Activated T-helper 17 cell treated with anti-CD3 and anti-CD28 coated beads, Interleukin-2, amount 50 U/mL, for 72 hours (primary cell): ENCODE measurements around the gene F8. TPM values are rescaled to one million over a fixed set of nuclear protein-coding genes. Genes with fewer than 3 reads are reported as not detected.

ENCODE experiments used
- ATAC-seq: fragments of 150-1000 bp; cut with Tn5 transposase; replicated peaks from 2 replicates; pipeline ENCODE4 v1.10.0; 2021; ENCODE audit warnings: mild to moderate bottlenecking, moderate library complexity
- H3K27ac Mint-ChIP-seq: one replicate; pipeline ENCODE4 v1.8.0; 2022; ENCODE audit warnings: mixed read lengths
- H3K27me3 Mint-ChIP-seq: one replicate; pipeline ENCODE4 v1.8.0; 2022; ENCODE audit warnings: mixed read lengths
- H3K36me3 Mint-ChIP-seq: one replicate; pipeline ENCODE4 v1.8.0; 2022; ENCODE audit warnings: low read depth, mild to moderate bottlenecking, mixed read lengths
- H3K4me1 Mint-ChIP-seq: one replicate; pipeline ENCODE4 v1.8.0; 2022; ENCODE audit warnings: mixed read lengths
- H3K4me3 Mint-ChIP-seq: one replicate; pipeline ENCODE4 v1.8.0; 2022; ENCODE audit warnings: mild to moderate bottlenecking, mixed read lengths
- H3K9me3 Mint-ChIP-seq: one replicate; pipeline ENCODE4 v1.8.0; 2022; ENCODE audit warnings: mixed read lengths
- total RNA-seq, 2 donors: library from RNA; stranded (reverse); gene quantifications; one replicate each; pipeline ENCODE4 v1.2.3, GENCODE V29; 2022

F8 gene
- total RNA-seq, 2 donors from 2014 or later, result 5.6 to 7.9 TPM

- Mint-ChIP-seq H3K4me1 (no peaks in the 10 kb centered on the region), H3K36me3 (no peaks in the 10 kb centered on the region), H3K27ac (no peak overlapping the region), H3K27me3 (peaks cover 6% of the 10 kb centered on the region), H3K4me3 (no peak overlapping the region), H3K9me3 (no peaks in the 10 kb centered on the region)
- no peak for ATAC-seq
These were observed 210.0 kb downstream of the F8 start for GRCh38 chrX:154812341-154813101.

- Mint-ChIP-seq H3K27ac (no peak overlapping the region), H3K9me3 (no peaks in the 10 kb centered on the region), H3K27me3 (peaks cover 9% of the 10 kb centered on the region), H3K4me3 (no peak overlapping the region), H3K4me1 (no peaks in the 10 kb centered on the region), H3K36me3 (no peaks in the 10 kb centered on the region)
- ATAC-seq, result peak; percentile 80
These were observed 212.4 kb downstream of the F8 start for GRCh38 chrX:154809939-154810665.

GRCh38 chrX:154806837-154807501 lies 215.6 kb downstream of the F8 start:
- no peak overlapping the region for H3K4me3 Mint-ChIP-seq
- H3K36me3 Mint-ChIP-seq, result no peaks in the 10 kb centered on the region
- H3K27ac Mint-ChIP-seq, result no peak overlapping the region
- H3K27me3 Mint-ChIP-seq, result peaks cover 4% of the 10 kb centered on the region
- no peaks in the 10 kb centered on the region for H3K9me3 Mint-ChIP-seq
- no peak for ATAC-seq
- no peaks in the 10 kb centered on the region for H3K4me1 Mint-ChIP-seq

GRCh38 chrX:154805696-154806091 lies 216.8 kb downstream of the F8 start:
- no peak overlapping the region for H3K27ac Mint-ChIP-seq
- H3K9me3 Mint-ChIP-seq, result no peaks in the 10 kb centered on the region
- no peaks in the 10 kb centered on the region for H3K4me1 Mint-ChIP-seq
- peak overlapping the region; percentile 77 for H3K4me3 Mint-ChIP-seq
- ATAC-seq, result no peak
- H3K27me3 Mint-ChIP-seq, result peaks cover 4% of the 10 kb centered on the region
- H3K36me3 Mint-ChIP-seq, result no peaks in the 10 kb centered on the region

GRCh38 chrX:154804957-154805695 lies 217.4 kb downstream of the F8 start, which contains the start of gene MPP1:
Gene MPP1, minus strand, starts transcription at chrX:154805485. Its CDS starts 112 bp downstream, at chrX:154805373.
- Mint-ChIP-seq H3K9me3 (no peaks in the 10 kb centered on the region), H3K4me1 (no peaks in the 10 kb centered on the region)

GRCh38 chrX:154804261-154804956 lies 218.1 kb downstream of the F8 start:
- H3K4me3 Mint-ChIP-seq, result peak overlapping the region; percentile 77
- ATAC-seq, result no peak
- H3K36me3 Mint-ChIP-seq, result no peaks in the 10 kb centered on the region
- peaks cover 3% of the 10 kb centered on the region for H3K4me1 Mint-ChIP-seq
- no peak overlapping the region for H3K27ac Mint-ChIP-seq
- no peaks in the 10 kb centered on the region for H3K9me3 Mint-ChIP-seq
- peaks cover 4% of the 10 kb centered on the region for H3K27me3 Mint-ChIP-seq

More at GRCh38 chrX:154804957-154805695, 217.4 kb downstream of the F8 start, which contains the start of gene MPP1:
- peak within 1 kb of the TSS; percentile 77 for H3K4me3 Mint-ChIP-seq
- peaks cover 4% of the 10 kb centered on the region for H3K27me3 Mint-ChIP-seq
- H3K36me3 Mint-ChIP-seq, result no peaks in the 10 kb centered on the region
- ATAC-seq, result peak; percentile 85
- no peak within 1 kb of the TSS for H3K27ac Mint-ChIP-seq

GRCh38 chrX:154802947-154803346 lies 219.6 kb downstream of the F8 start:
- Mint-ChIP-seq H3K27ac (no peak overlapping the region), H3K36me3 (no peaks in the 10 kb centered on the region), H3K4me1 (peaks cover 8% of the 10 kb centered on the region), H3K27me3 (peaks cover 4% of the 10 kb centered on the region), H3K4me3 (no peak overlapping the region), H3K9me3 (no peaks in the 10 kb centered on the region)
- no peak for ATAC-seq

- no peak overlapping the region for H3K27ac Mint-ChIP-seq
- ATAC-seq, result no peak
These were observed 221.9 kb downstream of the F8 start for GRCh38 chrX:154800478-154801210.

GRCh38 chrX:154799556-154800348 lies 222.8 kb downstream of the F8 start:
- Mint-ChIP-seq H3K27me3 (no peaks in the 10 kb centered on the region), H3K27ac (peak overlapping the region; percentile 95), H3K4me1 (peaks cover 8% of the 10 kb centered on the region), H3K4me3 (peak overlapping the region; percentile 73), H3K9me3 (no peaks in the 10 kb centered on the region), H3K36me3 (no peaks in the 10 kb centered on the region)
- no peak for ATAC-seq

More at GRCh38 chrX:154800478-154801210, 221.9 kb downstream of the F8 start:
- Mint-ChIP-seq H3K4me3 (no peak overlapping the region), H3K27me3 (no peaks in the 10 kb centered on the region), H3K9me3 (no peaks in the 10 kb centered on the region), H3K4me1 (peaks cover 8% of the 10 kb centered on the region), H3K36me3 (no peaks in the 10 kb centered on the region)

GRCh38 chrX:154797006-154797405 lies 225.5 kb downstream of the F8 start:
- Mint-ChIP-seq H3K27me3 (no peaks in the 10 kb centered on the region), H3K4me3 (no peak overlapping the region), H3K4me1 (peaks cover 8% of the 10 kb centered on the region), H3K9me3 (no peaks in the 10 kb centered on the region), H3K36me3 (no peaks in the 10 kb centered on the region), H3K27ac (no peak overlapping the region)
- ATAC-seq, result no peak

- Mint-ChIP-seq H3K27ac (no peak overlapping the region), H3K27me3 (no peaks in the 10 kb centered on the region), H3K4me3 (no peak overlapping the region), H3K9me3 (no peaks in the 10 kb centered on the region), H3K36me3 (peaks cover 4% of the 10 kb centered on the region), H3K4me1 (peaks cover 8% of the 10 kb centered on the region)
- no peak for ATAC-seq
These were observed 227.5 kb downstream of the F8 start for GRCh38 chrX:154795016-154795415.

GRCh38 chrX:154793084-154793795 lies 229.3 kb downstream of the F8 start:
- Mint-ChIP-seq H3K9me3 (no peaks in the 10 kb centered on the region), H3K4me1 (no peaks in the 10 kb centered on the region), H3K4me3 (no peak overlapping the region), H3K27ac (no peak overlapping the region), H3K27me3 (no peaks in the 10 kb centered on the region), H3K36me3 (peaks cover 4% of the 10 kb centered on the region)
- no peak for ATAC-seq
